GM12878 (cell line): ENCODE data around the gene OPCML. TPM values are rescaled to one million over a fixed set of nuclear protein-coding genes. Genes with fewer than 3 reads are reported as not detected.

Experiments
- ATAC-seq: fragments of 200-7000 bp; cut with Tn5 transposase; 3 replicates; pipeline ENCODE4 v1.9.1; 2020; ENCODE audit warnings: mild to moderate bottlenecking, moderate library complexity
- BruUV-seq: library from RNA; stranded (reverse); fragments of 400-500 nt; replicated peaks from 2 replicates; lab custom pipeline; 2021; lab: Mats Ljungman, UMichigan
- CTCF ChIA-PET: fragments of 300-600 bp; sonication (Branson Sonifier 250); formaldehyde crosslinking; extraction: SDS; loops from one replicate; lab custom pipeline; 2021; ENCODE audit warnings: inconsistent platforms; lab: Yijun Ruan, JAX
- POLR2A ChIA-PET: fragments of 350-600 bp; formaldehyde crosslinking; extraction: SDS; loops from one replicate; lab custom pipeline; 2021; ENCODE audit warnings: inconsistent platforms; lab: Charles Lee
- RAD21 ChIA-PET: fragments of 300-600 bp; sonication (Branson Sonifier 250); formaldehyde crosslinking; loops from one replicate; lab custom pipeline; 2023; ENCODE audit warnings: antibody characterized with exemption; ENCODE audit not compliant: unreplicated experiment; lab: Charles Lee
- SMC1A ChIA-PET: fragments of 300-600 bp; sonication (Branson Sonifier 250); formaldehyde crosslinking; loops from one replicate; lab custom pipeline; 2023; ENCODE audit not compliant: unreplicated experiment, uncharacterized antibody; lab: Charles Lee
- DNase-seq: peaks from one replicate; pipeline ENCODE4 v3.0.0-alpha.2; 2011; ENCODE audit warnings: low read depth, low spot score
- FAIRE-seq: peaks from 3 replicates; lab custom pipeline; 2011; peaks lifted over from hg19 to GRCh38; lab: Jason Lieb, UNC
- H2AFZ ChIP-seq: 2 replicates; pipeline ENCODE4 v1.6.0; 2011; ENCODE audit warnings: low read depth, low read length, control low read depth; ENCODE audit not compliant: control insufficient read depth
- H3K27ac ChIP-seq: 2 replicates; pipeline ENCODE4 v1.5.1; 2011; ENCODE audit warnings: control low read depth; ENCODE audit not compliant: control insufficient read depth, insufficient read depth
- H3K27me3 ChIP-seq, 2 experiments: replicated peaks in 1 of 2; 2 replicates each; pipeline versions ENCODE4 v1.6.0 to v1.6.1; 2011; ENCODE audit warnings: low read length in 1 of 2; ENCODE audit not compliant: control insufficient read depth in 2 of 2, insufficient read depth in 2 of 2
- H3K36me3 ChIP-seq, 2 experiments: 2 replicates each; pipeline ENCODE4 v1.5.1; 2011; ENCODE audit warnings: low read length in 1 of 2; ENCODE audit not compliant: control insufficient read depth in 2 of 2, insufficient read depth in 2 of 2
- H3K4me1 ChIP-seq: 2 replicates; pipeline ENCODE4 v1.6.1; 2011; ENCODE audit warnings: mild to moderate bottlenecking, low read length, moderate library complexity, mixed read lengths; ENCODE audit not compliant: control insufficient read depth, insufficient read depth
- H3K4me2 ChIP-seq: 2 replicates; pipeline ENCODE4 v1.6.0; 2011; ENCODE audit warnings: control low read depth; ENCODE audit not compliant: control insufficient read depth, insufficient read depth
- H3K4me3 ChIP-seq: fragments of 200-600 bp; sonication (generic); 2 replicates; pipeline ENCODE4 v1.5.1; 2016
- H3K79me2 ChIP-seq: 2 replicates; pipeline ENCODE4 v1.6.0; 2011; ENCODE audit warnings: low read length; ENCODE audit not compliant: control insufficient read depth, insufficient read depth
- H3K9ac ChIP-seq: 2 replicates; pipeline ENCODE4 v1.8.0; 2011; ENCODE audit warnings: low read length, control low read depth, mixed read lengths; ENCODE audit not compliant: control insufficient read depth, insufficient read depth
- H3K9me3 ChIP-seq: replicated peaks from 3 replicates; pipeline ENCODE4 v1.5.1; 2011; ENCODE audit warnings: mild to moderate bottlenecking, low read length; ENCODE audit not compliant: control insufficient read depth, insufficient read depth
- H4K20me1 ChIP-seq: 2 replicates; pipeline ENCODE4 v1.6.0; 2011; ENCODE audit not compliant: control insufficient read depth, insufficient read depth
- BCL3 ChIP-seq: IDR thresholded peaks from 2 replicates; pipeline ENCODE4 v1.6.1; 2011; ENCODE audit warnings: borderline replicate concordance, low read depth, mild to moderate bottlenecking, moderate library complexity, low read length; ENCODE audit not compliant: insufficient read depth, poor library complexity, severe bottlenecking
- E4F1 ChIP-seq: fragments of 450-650 bp; IDR thresholded peaks from 2 replicates; pipeline ENCODE4 v1.6.1; 2018; ENCODE audit warnings: borderline replicate concordance, mild to moderate bottlenecking; ENCODE audit not compliant: partially characterized antibody
- EGR1 ChIP-seq, 2 experiments: IDR thresholded peaks; 1 replicate in 1 of 2; 2 replicates in 1 of 2; pipeline ENCODE4 v1.6.1; 2011 to 2012; ENCODE audit warnings: low read depth in 2 of 2, low read length in 2 of 2, borderline replicate concordance in 1 of 2, mild to moderate bottlenecking in 1 of 2, moderate library complexity in 1 of 2
- FOS ChIP-seq: IDR thresholded peaks from 3 replicates; pipeline ENCODE4 v1.6.1; 2011; ENCODE audit warnings: borderline replicate concordance; ENCODE audit not compliant: insufficient read length; ENCODE audit errors: extremely low read depth
- NBN ChIP-seq: fragments of 450-650 bp; IDR thresholded peaks from 2 replicates; pipeline ENCODE4 v1.6.1; 2016
- NFIC ChIP-seq: IDR thresholded peaks from 2 replicates; pipeline ENCODE4 v1.6.1; 2012; ENCODE audit warnings: low read depth, mild to moderate bottlenecking, inconsistent platforms, low read length, moderate library complexity
- NFYA ChIP-seq: IDR thresholded peaks from 2 replicates; pipeline ENCODE4 v1.6.1; 2011; ENCODE audit warnings: low read depth, mild to moderate bottlenecking, low read length, improper control_type of control experiment, borderline replicate concordance
- NR2C2 ChIP-seq: IDR thresholded peaks from 2 replicates; pipeline ENCODE4 v1.6.1; 2011; ENCODE audit warnings: borderline replicate concordance, low read depth; ENCODE audit not compliant: control insufficient read depth, insufficient read length
- PAX5 ChIP-seq: IDR thresholded peaks from 2 replicates; pipeline ENCODE4 v1.6.1; 2011; ENCODE audit warnings: low read depth, low read length, borderline replicate concordance
- SIN3A ChIP-seq: IDR thresholded peaks from 2 replicates; pipeline ENCODE4 v1.6.1; 2012; ENCODE audit warnings: low read depth, low read length, improper control_type of control experiment
- SMAD1 ChIP-seq: fragments of 450-650 bp; IDR thresholded peaks from 2 replicates; pipeline ENCODE4 v1.6.1; 2018; ENCODE audit warnings: mild to moderate bottlenecking, low read depth; ENCODE audit not compliant: partially characterized antibody
- STAT3 ChIP-seq: IDR thresholded peaks from 2 replicates; pipeline ENCODE4 v1.6.1; 2011; ENCODE audit warnings: low read depth, low read length, improper control_type of control experiment
- ZNF592 ChIP-seq: fragments of 450-650 bp; IDR thresholded peaks from 2 replicates; pipeline ENCODE4 v1.6.1; 2017; ENCODE audit warnings: mild to moderate bottlenecking, moderate library complexity
- WGBS: methylation state at CpG from one replicate; pipeline ENCODE4 v1.1.6; 2016; ENCODE audit warnings: low lambda C conversion rate; ENCODE audit not compliant: insufficient replicate concordance, insufficient coverage; ENCODE audit errors: missing lambda C conversion rate; 5-methylcytosine and 5-hydroxymethylcytosine counted together
- in situ Hi-C: fragments of 300-500 bp; cut with MboI; formaldehyde crosslinking; loops from 9 replicates; pipeline ENCODE4 v1.14.3; 2018; ENCODE audit warnings: mixed read lengths
- intact Hi-C: fragments of 100-400 bp; cut with micrococcal nuclease; formaldehyde crosslinking; loops from one replicate; pipeline ENCODE4 v1.14.2; 2022; ENCODE audit not compliant: unreplicated experiment
- polyA plus RNA-seq, 11 experiments: library from polyadenylated mRNA; depleted of rRNA in 4 of 11; unstranded in 6 of 11; stranded (reverse) in 5 of 11; fragments of >200 nt; fragmentation: Nextera tagmentation in 4 of 11; fragmentation: Illumina TruSeq in 1 of 11; extraction: Ambion mirVana in 4 of 11; extraction: Trizol in 1 of 11; gene quantifications; 1 replicate in 1 of 11; 2 replicates in 10 of 11; pipeline versions ENCODE4 v1.2.1 to v1.2.3, GENCODE V29; 2011 to 2016; ENCODE audit warnings: inconsistent platforms in 2 of 11, missing spikeins in 2 of 11, low read depth in 1 of 11
- total RNA-seq, 4 experiments: library from RNA; depleted of rRNA in 3 of 4; stranded (reverse); fragments of >200 nt in 3 of 4; fragmentation: Illumina TruSeq in 1 of 4; extraction: Trizol in 1 of 4; gene quantifications; 2 replicates each; pipeline versions ENCODE4 v1.2.1 to v1.2.3, GENCODE V29; 2013 to 2021

OPCML gene
- total and polyA plus RNA-seq, 10 of the 15 experiments (the other 5 are each of a cell fraction or from before 2014, with no cell fraction given), result 0.84 TPM; not detected in 9

- TF ChIP-seq EGR1 (IDR thresholded peaks at IDR 0.05; ENCODE audit: borderline replicate concordance in 1 of 2, low read depth in 2 of 2, low read length in 2 of 2), result no peak
- no peak for TF ChIP-seq SMAD1
- TF ChIP-seq PAX5, result no peak
Measured at GRCh38 chr11:133399294-133399693, 133.0 kb downstream of the OPCML start (continued).

- H3K4me3 ChIP-seq, result no peak overlapping the region
- ChIA-PET SMC1A (interaction anchor here (0.9 to 1.4 kb wide), 4 partner anchors 10 to 123 kb away, joined by 3 to 4 read pairs (median 3); no protein-coding TSS in a partner anchor), CTCF (no interaction called here), POLR2A (no interaction called here), RAD21 (interaction anchor here (1.1 kb wide), 1 partner anchor 256 kb away, joined by 3 read pairs; no protein-coding TSS in a partner anchor)
- H3K36me3 ChIP-seq, result no peaks in the 10 kb centered on the region
- H3K79me2 ChIP-seq, result no peaks in the 10 kb centered on the region
- FAIRE-seq, result no peak
- no TSS peak for BruUV-seq
- H3K27me3 ChIP-seq, result no peaks in the 10 kb centered on the region
- H3K9me3 ChIP-seq, result no peaks in the 10 kb centered on the region; the same call in 2 of the 3 replicates
- peaks cover 3% of the 10 kb centered on the region; the same call in 1 of the 2 replicates for H3K4me1 ChIP-seq
- intact Hi-C loops, result no loop called here
- H3K9ac ChIP-seq, result no peak overlapping the region
- no peak overlapping the region for H3K4me2 ChIP-seq
- ATAC-seq, result no peak
- H4K20me1 ChIP-seq, result no peaks in the 10 kb centered on the region
- H3K27ac ChIP-seq, result no peak overlapping the region
- WGBS, result 56% methylated on average over 14 of the region's 14 CpGs
- in situ Hi-C loops, result no loop called here
- no peak for DNase-seq
- no peak overlapping the region for H2AFZ ChIP-seq
- no peak for TF ChIP-seq NR2C2
- no peak for TF ChIP-seq ZNF592
- TF ChIP-seq E4F1, result no peak
- TF ChIP-seq NFYA, result no peak
- TF ChIP-seq SIN3A, result no peak
- TF ChIP-seq STAT3, result no peak
- no peak for TF ChIP-seq FOS
- TF ChIP-seq BCL3, result no peak
- no peak for TF ChIP-seq NBN
- TF ChIP-seq NFIC, result no peak
Measured at GRCh38 chr11:133390803-133391202, 141.5 kb downstream of the OPCML start.
